CD4-positive, CD25-positive, alpha-beta regulatory T cell (primary cell): ENCODE results near the gene MAL. TPM values are rescaled to one million over a fixed set of nuclear protein-coding genes. Genes with fewer than 3 reads are reported as not detected.

ENCODE experiments used
- ATAC-seq, 2 donors: fragments of 150-1000 bp; cut with Tn5 transposase; one replicate each; pipeline ENCODE4 v1.10.0; 2021; ENCODE audit warnings: low read depth in 2 of 2, moderate number of reproducible peaks in 2 of 2, moderate library complexity in 1 of 2
- DNase-seq, 3 donors: peaks; one replicate each; pipeline versions ENCODE4 v3.0.0 to v3.0.0-alpha.2; 2012 to 2022; ENCODE audit warnings: mixed read lengths in 1 of 3
- H3K27ac ChIP-seq: one replicate; pipeline ENCODE4 v1.7.0; 2013; ENCODE audit warnings: mild to moderate bottlenecking, low read length; ENCODE audit not compliant: insufficient read depth, poor library complexity, severe bottlenecking
- H3K27me3 ChIP-seq: one replicate; pipeline ENCODE4 v1.7.0; 2013; ENCODE audit warnings: low read length; ENCODE audit not compliant: control insufficient read depth, insufficient read depth
- H3K36me3 ChIP-seq: one replicate; pipeline ENCODE4 v1.7.0; 2013; ENCODE audit warnings: mild to moderate bottlenecking, low read length, moderate library complexity; ENCODE audit not compliant: control insufficient read depth, insufficient read depth
- H3K4me1 ChIP-seq: 2 replicates; pipeline ENCODE4 v1.7.0; 2013; ENCODE audit warnings: mild to moderate bottlenecking, low read length; ENCODE audit not compliant: insufficient read depth, control insufficient read depth, poor library complexity, severe bottlenecking
- H3K4me3 ChIP-seq: one replicate; pipeline ENCODE4 v1.7.0; 2013; ENCODE audit warnings: low read depth, mild to moderate bottlenecking, low read length, moderate library complexity
- H3K9me3 ChIP-seq, 2 experiments: 1 replicate in 1 of 2; 2 replicates in 1 of 2; pipeline ENCODE4 v1.7.0; 2013; ENCODE audit warnings: low read length in 2 of 2, mild to moderate bottlenecking in 1 of 2, moderate library complexity in 1 of 2; ENCODE audit not compliant: control insufficient read depth in 2 of 2
- H3K27ac Mint-ChIP-seq, 3 donors: one replicate each; pipeline ENCODE4 v1.8.0; 2020 to 2022; ENCODE audit warnings: mild to moderate bottlenecking in 3 of 3, mixed read lengths in 3 of 3, moderate library complexity in 2 of 3
- H3K27me3 Mint-ChIP-seq: one replicate; pipeline ENCODE4 v1.8.0; 2022; ENCODE audit warnings: mild to moderate bottlenecking, mixed read lengths
- H3K36me3 Mint-ChIP-seq: one replicate; pipeline ENCODE4 v1.8.0; 2020; ENCODE audit warnings: mixed read lengths
- H3K4me1 Mint-ChIP-seq, 4 donors: one replicate each; pipeline ENCODE4 v1.8.0; 2020 to 2022; ENCODE audit warnings: mixed read lengths in 4 of 4, mild to moderate bottlenecking in 1 of 4
- H3K4me3 Mint-ChIP-seq, 4 donors: one replicate each; pipeline ENCODE4 v1.8.0; 2020 to 2022; ENCODE audit warnings: mild to moderate bottlenecking in 4 of 4, mixed read lengths in 4 of 4, moderate library complexity in 3 of 4
- H3K9me3 Mint-ChIP-seq, 7 donors: one replicate each; pipeline ENCODE4 v1.8.0; 2020 to 2022; ENCODE audit warnings: mixed read lengths in 7 of 7, mild to moderate bottlenecking in 3 of 7, moderate library complexity in 2 of 7
- polyA plus RNA-seq, 4 donors: library from polyadenylated mRNA; unstranded; fragments of 300-500 nt; fragmentation: Illumina TruSeq; gene quantifications; one replicate each; pipeline ENCODE4 v1.2.3, GENCODE V29; 2021
- total RNA-seq: library from RNA; stranded (reverse); gene quantifications from one replicate; pipeline ENCODE4 v1.2.3, GENCODE V29; 2022

Gene MAL
- total and polyA plus RNA-seq, 5 donors from 2014 or later: 130 to 263 (median 191) TPM

DNA sequence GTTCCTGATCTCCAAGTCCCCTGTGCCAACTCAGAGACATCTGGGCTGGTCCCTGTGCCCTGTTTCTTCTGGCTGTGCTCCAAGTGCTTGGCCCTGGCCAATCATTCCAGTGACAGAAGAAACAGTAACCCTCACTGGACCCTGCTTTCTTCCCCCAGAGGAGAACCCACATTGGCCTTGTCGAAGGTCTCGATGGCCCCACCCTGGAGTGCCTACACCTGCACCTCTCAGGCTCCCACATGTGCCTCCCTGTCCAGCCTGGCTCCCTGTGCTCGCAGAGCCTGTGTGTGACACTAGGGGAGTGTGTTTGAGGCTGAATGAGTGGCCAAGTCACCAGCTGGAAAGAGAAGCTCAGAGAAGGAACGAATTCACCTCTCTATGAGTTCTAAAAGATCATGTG lies 5.9 kb upstream of the MAL start:
- DNase-seq: no peak
- Mint-ChIP-seq H3K27ac (peak overlapping the region in 1 of 3 donors; percentile 37), H3K4me1 (peaks cover 0 to 45% (median 16%) of the 10 kb centered on the region in 4 donors), H3K36me3 (no peaks in the 10 kb centered on the region), H3K4me3 (peak overlapping the region in 2 of 4 donors; percentile 11 to 58), H3K27me3 (peaks cover 6% of the 10 kb centered on the region), H3K9me3 (no peaks in the 10 kb centered on the region)
- no peak for ATAC-seq
- H3K9me3 ChIP-seq: no peaks in the 10 kb centered on the region
- H3K36me3 ChIP-seq: no peaks in the 10 kb centered on the region
- H3K4me3 ChIP-seq: no peak overlapping the region
- no peak overlapping the region for H3K27ac ChIP-seq
- H3K4me1 ChIP-seq: peaks cover 22% of the 10 kb centered on the region
- no peaks in the 10 kb centered on the region for H3K27me3 ChIP-seq

- H3K4me3 Mint-ChIP-seq: no peak overlapping the region
- no peak overlapping the region for H3K4me3 ChIP-seq
- H3K9me3 Mint-ChIP-seq: no peaks in the 10 kb centered on the region
- no peaks in the 10 kb centered on the region for H3K9me3 ChIP-seq
- DNase-seq: no peak
- peak overlapping the region in 1 of 3 donors; percentile 81 for H3K27ac Mint-ChIP-seq
- H3K4me1 Mint-ChIP-seq: peaks cover 0 to 47% (median 16%) of the 10 kb centered on the region in 4 donors
- no peaks in the 10 kb centered on the region for H3K36me3 ChIP-seq
- H3K4me1 ChIP-seq: peaks cover 31% of the 10 kb centered on the region
- peaks cover 9% of the 10 kb centered on the region for H3K27me3 Mint-ChIP-seq
- H3K36me3 Mint-ChIP-seq: no peaks in the 10 kb centered on the region
- no peaks in the 10 kb centered on the region for H3K27me3 ChIP-seq
- H3K27ac ChIP-seq: no peak overlapping the region
- no peak for ATAC-seq
Measured at GRCh38 chr2:95020275-95021022, 5.1 kb upstream of the MAL start.

DNA sequence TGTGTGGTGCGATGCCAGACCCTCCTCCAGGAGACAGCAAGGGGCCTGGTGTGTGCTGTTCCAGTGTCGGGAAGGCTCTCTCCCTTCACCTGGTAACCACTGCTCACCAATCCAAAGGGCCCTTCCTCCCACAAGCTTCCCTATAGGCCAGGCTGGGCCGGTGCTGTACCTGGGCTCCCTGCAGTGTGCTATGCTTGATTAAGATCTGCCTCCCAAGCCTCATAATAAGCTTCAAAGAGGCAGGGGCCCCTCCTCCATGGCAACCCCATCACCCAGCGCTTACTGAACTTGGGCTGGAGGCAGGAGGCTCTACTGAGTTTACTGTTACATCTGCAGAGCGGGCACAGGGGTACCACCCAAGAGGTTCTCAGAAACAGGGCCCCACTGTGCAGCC lies 4.5 kb upstream of the MAL start:
- Mint-ChIP-seq H3K4me1 (peaks cover 0 to 51% (median 19%) of the 10 kb centered on the region in 4 donors), H3K27ac (peak overlapping the region in 1 of 3 donors; percentile 81), H3K27me3 (peaks cover 13% of the 10 kb centered on the region), H3K4me3 (no peak overlapping the region), H3K9me3 (peaks cover 0 to under 1% (median 0%) of the 10 kb centered on the region in 7 donors), H3K36me3 (no peaks in the 10 kb centered on the region)
- H3K4me1 ChIP-seq: peaks cover 32% of the 10 kb centered on the region
- DNase-seq (no peak), ATAC-seq (no peak)
- no peaks in the 10 kb centered on the region for H3K27me3 ChIP-seq
- H3K9me3 ChIP-seq: no peaks in the 10 kb centered on the region
- no peak overlapping the region for H3K27ac ChIP-seq
- no peak overlapping the region for H3K4me3 ChIP-seq
- H3K36me3 ChIP-seq: no peaks in the 10 kb centered on the region

DNA sequence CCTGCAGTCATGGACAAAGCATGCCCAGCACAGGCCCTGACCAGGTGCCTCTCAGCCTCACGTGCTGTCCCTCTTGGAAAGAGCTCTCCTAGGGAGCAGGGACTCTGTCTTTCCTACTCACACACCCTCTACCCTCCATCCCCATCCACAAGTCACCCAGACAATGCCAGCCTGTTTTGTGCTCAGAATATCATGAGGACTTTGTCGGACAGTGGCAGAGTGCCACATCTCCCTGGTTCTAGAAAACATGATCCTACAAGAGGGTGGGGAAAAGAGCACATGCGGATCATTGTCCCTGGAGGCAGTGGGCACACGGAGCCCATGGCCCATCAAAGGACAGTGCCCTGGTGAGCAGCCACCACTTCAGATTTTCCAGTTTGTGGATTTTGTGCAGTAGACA lies 3.7 kb upstream of the MAL start:
- H3K4me3 ChIP-seq: no peak overlapping the region
- H3K4me1 ChIP-seq: peaks cover 36% of the 10 kb centered on the region
- peaks cover 0 to 56% (median 21%) of the 10 kb centered on the region in 4 donors for H3K4me1 Mint-ChIP-seq
- no peaks in the 10 kb centered on the region for H3K36me3 ChIP-seq
- H3K9me3 Mint-ChIP-seq: peaks cover 0 to 1% (median 0%) of the 10 kb centered on the region in 7 donors
- no peaks in the 10 kb centered on the region for H3K36me3 Mint-ChIP-seq
- no peak overlapping the region for H3K4me3 Mint-ChIP-seq
- peak overlapping the region in 1 of 3 donors; percentile 56 for H3K27ac Mint-ChIP-seq
- H3K27me3 Mint-ChIP-seq: peaks cover 14% of the 10 kb centered on the region
- H3K27me3 ChIP-seq: no peaks in the 10 kb centered on the region
- H3K27ac ChIP-seq: no peak overlapping the region
- DNase-seq (no peak), ATAC-seq (no peak)
- H3K9me3 ChIP-seq: no peaks in the 10 kb centered on the region

DNA sequence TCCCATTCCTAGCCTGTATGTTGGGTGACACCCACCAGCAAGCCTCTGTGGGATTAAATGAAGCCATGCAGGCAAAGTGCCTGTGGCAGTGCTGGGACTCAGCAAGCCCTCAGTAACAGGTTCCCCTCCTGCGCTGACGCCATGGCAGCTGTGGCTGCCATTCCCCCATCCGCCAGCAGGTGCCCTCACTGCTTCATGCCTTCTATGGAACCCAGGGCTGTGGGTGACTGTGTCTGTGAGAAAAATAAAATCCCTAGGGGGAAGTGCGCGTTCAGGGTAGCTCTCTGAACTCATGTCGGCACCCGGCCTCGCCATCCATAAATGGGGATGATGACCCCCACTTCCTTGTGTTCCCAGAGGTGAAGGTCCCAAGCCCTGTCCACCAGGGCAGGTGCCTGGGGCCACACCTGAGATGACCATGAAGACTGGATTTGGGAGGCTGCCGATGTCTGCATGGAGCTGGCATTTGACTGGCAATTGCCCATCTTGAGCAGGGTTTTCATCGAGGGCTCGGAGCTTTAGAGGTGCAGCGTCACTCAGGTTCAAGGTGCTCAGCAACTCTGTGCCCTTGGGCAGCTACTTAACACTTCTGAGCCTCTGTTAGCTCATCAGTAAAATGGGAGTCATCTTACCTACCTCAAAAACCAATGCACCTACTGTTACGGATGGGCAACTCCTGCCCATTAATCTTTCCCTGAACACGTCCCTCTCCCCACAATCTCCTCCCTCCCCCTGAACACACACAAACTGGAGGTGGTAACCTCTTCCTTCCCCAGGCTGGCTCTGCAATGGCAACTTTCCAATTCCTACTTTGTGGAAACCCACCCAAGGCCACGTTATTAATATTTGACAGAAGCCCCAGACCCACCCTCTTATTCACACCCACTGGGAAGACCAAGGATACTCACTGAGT lies 2.9 kb upstream of the MAL start:
- H3K4me3 Mint-ChIP-seq: peak overlapping the region; percentile 53 to 87 (median 85)
- peak; percentile 61 to 64 for ATAC-seq
- Histone ChIP-seq H3K4me3 (peak overlapping the region; percentile 47), H3K4me1 (peaks cover 44% of the 10 kb centered on the region), H3K27ac (peak overlapping the region; percentile 19), H3K9me3 (no peaks in the 10 kb centered on the region), H3K27me3 (no peaks in the 10 kb centered on the region), H3K36me3 (no peaks in the 10 kb centered on the region)
- peaks cover 19% of the 10 kb centered on the region for H3K27me3 Mint-ChIP-seq
- H3K36me3 Mint-ChIP-seq: no peaks in the 10 kb centered on the region
- H3K4me1 Mint-ChIP-seq: peaks cover 0 to 64% (median 27%) of the 10 kb centered on the region in 4 donors
- DNase-seq: peak; percentile 61 to 87 (median 83)
- H3K27ac Mint-ChIP-seq: peak overlapping the region; percentile 60 to 94 (median 70)
- peaks cover 0 to 1% (median 0%) of the 10 kb centered on the region in 7 donors for H3K9me3 Mint-ChIP-seq

GRCh38 chr2:95023222-95023597 lies 2.3 kb upstream of the MAL start:
- Mint-ChIP-seq H3K9me3 (peaks cover 0 to 1% (median 0%) of the 10 kb centered on the region in 7 donors), H3K4me1 (peaks cover 0 to 66% (median 27%) of the 10 kb centered on the region in 4 donors), H3K36me3 (no peaks in the 10 kb centered on the region), H3K4me3 (peak overlapping the region; percentile 29 to 87 (median 85)), H3K27ac (peak overlapping the region; percentile 60 to 94 (median 70)), H3K27me3 (peaks cover 19% of the 10 kb centered on the region)
- Histone ChIP-seq H3K9me3 (no peaks in the 10 kb centered on the region), H3K36me3 (no peaks in the 10 kb centered on the region), H3K4me1 (peaks cover 48% of the 10 kb centered on the region), H3K4me3 (peak overlapping the region; percentile 57), H3K27me3 (no peaks in the 10 kb centered on the region), H3K27ac (no peak overlapping the region)
- peak; percentile 64 to 75 for ATAC-seq
- peak; percentile 40 to 89 (median 76) for DNase-seq

DNA sequence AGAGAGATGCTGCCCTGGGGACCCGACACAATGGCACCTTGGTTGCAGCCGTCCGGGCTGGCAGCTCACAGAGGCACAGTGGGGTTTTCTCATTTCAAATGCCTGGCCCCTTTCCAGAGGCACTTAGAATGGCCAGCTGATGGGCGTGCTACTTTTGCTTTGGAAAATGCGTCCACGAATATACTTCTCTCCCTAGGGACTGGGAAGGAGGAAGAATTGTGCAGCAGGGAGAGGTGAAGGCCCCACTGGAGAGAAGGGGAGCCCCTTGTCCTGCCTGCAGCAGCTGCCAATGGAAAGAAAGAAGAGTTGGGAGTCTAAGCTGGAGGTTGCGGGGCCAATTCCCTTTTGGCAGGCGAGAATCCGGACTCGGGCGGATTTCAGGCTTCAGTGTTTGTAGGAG lies 1.1 kb upstream of the MAL start:
- Histone ChIP-seq H3K27me3 (no peaks in the 10 kb centered on the region), H3K36me3 (no peaks in the 10 kb centered on the region), H3K9me3 (no peaks in the 10 kb centered on the region), H3K4me1 (peaks cover 48% of the 10 kb centered on the region), H3K4me3 (peak overlapping the region; percentile 77), H3K27ac (peak overlapping the region; percentile 44)
- Mint-ChIP-seq H3K9me3 (peaks cover 0 to 1% (median 0%) of the 10 kb centered on the region in 7 donors), H3K4me1 (peaks cover 10 to 73% (median 32%) of the 10 kb centered on the region in 4 donors), H3K4me3 (peak overlapping the region; percentile 85 to 87 (median 86)), H3K36me3 (peaks cover 4% of the 10 kb centered on the region), H3K27me3 (peaks cover 19% of the 10 kb centered on the region), H3K27ac (peak overlapping the region; percentile 60 to 96 (median 86))
- ATAC-seq (no peak), DNase-seq (no peak)
